ENCODE measurements around the gene KRT77.

DNA sequence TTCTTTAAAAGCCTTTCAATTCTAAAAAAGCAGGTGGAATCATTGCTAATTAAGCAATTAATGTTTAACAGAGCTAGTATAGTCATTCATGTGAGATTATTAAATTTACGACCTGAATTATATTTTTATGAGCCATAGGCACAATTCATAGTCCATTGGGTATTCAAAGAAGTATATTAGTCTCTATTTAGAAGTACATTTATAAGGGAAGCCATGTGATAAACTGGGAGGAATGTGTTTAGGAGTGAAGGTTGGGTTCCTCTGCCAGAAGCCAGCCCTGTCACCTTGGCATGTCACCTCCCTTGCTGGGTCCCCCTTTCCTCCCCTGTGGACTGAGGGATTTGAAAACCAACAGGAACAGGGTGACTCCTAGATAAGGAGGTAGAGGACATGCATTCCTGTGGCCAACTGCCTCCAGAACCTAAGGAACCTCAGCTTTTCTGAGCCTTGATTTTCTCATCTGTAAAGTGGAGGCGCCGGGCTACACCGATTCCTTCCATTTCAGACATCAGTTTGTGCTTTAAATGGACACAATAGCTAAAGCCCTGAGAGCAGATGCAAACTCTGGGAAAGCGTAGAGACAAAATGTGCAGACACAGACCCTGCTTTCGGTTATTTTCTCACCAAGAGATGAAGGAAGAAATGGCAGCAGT lies 45.9 kb downstream of the KRT77 start:
- TF ChIP-seq, protein P1, sequence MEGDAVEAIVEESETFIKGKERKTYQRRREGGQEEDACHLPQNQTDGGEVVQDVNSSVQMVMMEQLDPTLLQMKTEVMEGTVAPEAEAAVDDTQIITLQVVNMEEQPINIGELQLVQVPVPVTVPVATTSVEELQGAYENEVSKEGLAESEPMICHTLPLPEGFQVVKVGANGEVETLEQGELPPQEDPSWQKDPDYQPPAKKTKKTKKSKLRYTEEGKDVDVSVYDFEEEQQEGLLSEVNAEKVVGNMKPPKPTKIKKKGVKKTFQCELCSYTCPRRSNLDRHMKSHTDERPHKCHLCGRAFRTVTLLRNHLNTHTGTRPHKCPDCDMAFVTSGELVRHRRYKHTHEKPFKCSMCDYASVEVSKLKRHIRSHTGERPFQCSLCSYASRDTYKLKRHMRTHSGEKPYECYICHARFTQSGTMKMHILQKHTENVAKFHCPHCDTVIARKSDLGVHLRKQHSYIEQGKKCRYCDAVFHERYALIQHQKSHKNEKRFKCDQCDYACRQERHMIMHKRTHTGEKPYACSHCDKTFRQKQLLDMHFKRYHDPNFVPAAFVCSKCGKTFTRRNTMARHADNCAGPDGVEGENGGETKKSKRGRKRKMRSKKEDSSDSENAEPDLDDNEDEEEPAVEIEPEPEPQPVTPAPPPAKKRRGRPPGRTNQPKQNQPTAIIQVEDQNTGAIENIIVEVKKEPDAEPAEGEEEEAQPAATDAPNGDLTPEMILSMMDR (IDR thresholded peaks at IDR 0.05; ENCODE audit: poor library complexity, severe bottlenecking) = no peak
- no peak for TF ChIP-seq TAF1 (IDR thresholded peaks at IDR 0.05; ENCODE audit: low read depth)
- no peak for TF ChIP-seq REST (IDR thresholded peaks at IDR 0.05; ENCODE audit: borderline replicate concordance)
- no peak for TF ChIP-seq POLR2AphosphoS5 (IDR thresholded peaks at IDR 0.05)
- no peak for TF ChIP-seq SMC3 (conservative IDR thresholded peaks at IDR 0.05; ENCODE audit: poor library complexity)
- no peak for TF ChIP-seq MXI1 (conservative IDR thresholded peaks at IDR 0.05; ENCODE audit: poor library complexity, severe bottlenecking)

Measured in neural cell (in vitro differentiated cells).